Measurements from ENCODE around the gene SMCO2.

GRCh38 chr12:27534060-27534764, 87.7 kb downstream of the SMCO2 start:
- no peak for TF ChIP-seq POLR2AphosphoS5 (IDR thresholded peaks at IDR 0.05; ENCODE audit: low read depth, low read length)
- no peak for TF ChIP-seq REST (IDR thresholded peaks at IDR 0.05; ENCODE audit: insufficient read depth in 1 of 2, low read depth in 2 of 2, low read length in 2 of 2)
- TF ChIP-seq FOXP2 (optimal IDR thresholded peaks at IDR 0.05; ENCODE audit: borderline replicate concordance, extremely low read depth, extremely low read length, insufficient read depth) = no peak
- no peak for TF ChIP-seq TAF1 (IDR thresholded peaks at IDR 0.05; ENCODE audit: borderline replicate concordance, insufficient read depth, low read length)
- no peak for TF ChIP-seq SIN3A (IDR thresholded peaks at IDR 0.05; ENCODE audit: borderline replicate concordance, insufficient read depth, low read length)
